Breast epithelium (tissue), 4 donors: ENCODE measurements around the gene FIGLA. TPM values are rescaled to one million over a fixed set of nuclear protein-coding genes. Genes with fewer than 3 reads are reported as not detected.

ENCODE experiments used
- DNase-seq, 2 donors: peaks; one replicate each; pipeline ENCODE4 v3.0.0-alpha.2; 2019; ENCODE audit warnings: low spot score in 2 of 2
- H3K27ac ChIP-seq, 2 donors: fragments of 200-600 bp; sonication (generic) in 1 of 2; one replicate each; pipeline ENCODE4 v1.5.1; 2016 to 2019; ENCODE audit warnings: mild to moderate bottlenecking in 1 of 2
- H3K27me3 ChIP-seq, 2 donors: fragments of 200-600 bp; sonication (generic) in 1 of 2; one replicate each; pipeline versions ENCODE4 v1.5.1 to v1.6.0; 2017 to 2019; ENCODE audit warnings: control low read depth in 1 of 2, mild to moderate bottlenecking in 1 of 2
- H3K36me3 ChIP-seq: fragments of 200-600 bp; one replicate; pipeline ENCODE4 v1.5.1; 2019
- H3K4me1 ChIP-seq, 2 donors: fragments of 200-600 bp; sonication (generic); one replicate each; pipeline ENCODE4 v1.5.1; 2016 to 2019; ENCODE audit warnings: control low read depth in 1 of 2
- H3K4me3 ChIP-seq, 3 donors: fragments of 200-600 bp; sonication (generic); 1 replicate in 2 of 3; 2 replicates in 1 of 3; pipeline ENCODE4 v1.5.1; 2016 to 2019; ENCODE audit warnings: mild to moderate bottlenecking in 3 of 3, moderate library complexity in 2 of 3
- H3K9me3 ChIP-seq, 2 donors: fragments of 200-600 bp; sonication (generic) in 1 of 2; one replicate each; pipeline ENCODE4 v1.5.1; 2016 to 2019; ENCODE audit warnings: control low read depth in 1 of 2
- POLR2A ChIP-seq: fragments of 450-650 bp; IDR thresholded peaks from one replicate; pipeline ENCODE4 v1.6.1; 2016; ENCODE audit warnings: antibody characterized with exemption, mild to moderate bottlenecking, moderate library complexity
- POLR2AphosphoS5 ChIP-seq, 3 donors: sonication (generic); formaldehyde crosslinking; IDR thresholded peaks; one replicate each; pipeline ENCODE4 v1.6.1; 2017; ENCODE audit warnings: antibody characterized with exemption in 3 of 3
- intact Hi-C: fragments of 100-400 bp; cut with DNase I; formaldehyde crosslinking; loops from one replicate; pipeline ENCODE4 v1.15.1; 2023; ENCODE audit warnings: low total_unique reads
- total RNA-seq, 3 donors: library from RNA; depleted of rRNA; stranded (reverse); fragments of >200 nt; gene quantifications; one replicate each; pipeline ENCODE4 v1.1.0, GENCODE V29; 2016
- TF ChIP-seq, protein P1 (sequence below), 3 donors: fragments of 450-650 bp; IDR thresholded peaks; one replicate each; pipeline ENCODE4 v1.5.1; 2016 to 2017; ENCODE audit warnings: antibody characterized with exemption in 3 of 3, mild to moderate bottlenecking in 3 of 3, moderate library complexity in 3 of 3

The FIGLA gene
- total RNA-seq, 3 donors from 2014 or later = not detected

DNA sequence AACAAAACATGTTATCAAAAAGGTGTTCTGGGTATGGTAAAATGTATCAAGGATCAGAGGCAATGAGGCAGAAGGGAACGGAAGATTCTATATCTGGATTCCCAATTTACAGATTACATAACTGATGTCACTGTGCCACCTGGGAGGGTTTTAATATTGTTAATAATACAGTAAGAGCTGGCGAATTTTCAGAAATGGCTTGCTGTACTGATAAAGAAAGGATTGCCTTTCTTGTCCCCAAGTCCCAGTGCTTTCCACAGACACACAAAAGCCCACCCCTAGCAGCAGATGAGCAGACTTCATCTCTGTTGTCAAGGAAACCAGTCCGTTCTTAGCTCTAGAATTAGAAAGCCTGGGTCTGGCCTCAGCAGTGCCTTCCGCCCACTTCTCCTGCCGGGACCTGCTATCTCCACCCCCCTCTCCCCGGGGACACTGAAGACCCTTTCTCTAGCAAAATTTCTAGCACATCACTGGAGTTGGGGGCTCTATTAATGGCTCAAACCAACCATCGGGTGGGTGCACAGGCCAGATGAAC, 56.7 kb downstream of the FIGLA start:
- H3K36me3 ChIP-seq = no peaks in the 10 kb centered on the region
- H3K9me3 ChIP-seq = no peaks in the 10 kb centered on the region
- TF ChIP-seq, protein P1, sequence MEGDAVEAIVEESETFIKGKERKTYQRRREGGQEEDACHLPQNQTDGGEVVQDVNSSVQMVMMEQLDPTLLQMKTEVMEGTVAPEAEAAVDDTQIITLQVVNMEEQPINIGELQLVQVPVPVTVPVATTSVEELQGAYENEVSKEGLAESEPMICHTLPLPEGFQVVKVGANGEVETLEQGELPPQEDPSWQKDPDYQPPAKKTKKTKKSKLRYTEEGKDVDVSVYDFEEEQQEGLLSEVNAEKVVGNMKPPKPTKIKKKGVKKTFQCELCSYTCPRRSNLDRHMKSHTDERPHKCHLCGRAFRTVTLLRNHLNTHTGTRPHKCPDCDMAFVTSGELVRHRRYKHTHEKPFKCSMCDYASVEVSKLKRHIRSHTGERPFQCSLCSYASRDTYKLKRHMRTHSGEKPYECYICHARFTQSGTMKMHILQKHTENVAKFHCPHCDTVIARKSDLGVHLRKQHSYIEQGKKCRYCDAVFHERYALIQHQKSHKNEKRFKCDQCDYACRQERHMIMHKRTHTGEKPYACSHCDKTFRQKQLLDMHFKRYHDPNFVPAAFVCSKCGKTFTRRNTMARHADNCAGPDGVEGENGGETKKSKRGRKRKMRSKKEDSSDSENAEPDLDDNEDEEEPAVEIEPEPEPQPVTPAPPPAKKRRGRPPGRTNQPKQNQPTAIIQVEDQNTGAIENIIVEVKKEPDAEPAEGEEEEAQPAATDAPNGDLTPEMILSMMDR (IDR thresholded peaks at IDR 0.05) = no peak
- TF ChIP-seq POLR2AphosphoS5 (IDR thresholded peaks at IDR 0.05) (no peak), POLR2A (no peak)
- intact Hi-C loops = no loop called here
- no peak overlapping the region for H3K27ac ChIP-seq
- H3K4me3 ChIP-seq = no peak overlapping the region
- H3K4me1 ChIP-seq = no peaks in the 10 kb centered on the region
- H3K27me3 ChIP-seq = peaks cover 0 to 3% of the 10 kb centered on the region in 2 donors
- DNase-seq = no peak

DNA sequence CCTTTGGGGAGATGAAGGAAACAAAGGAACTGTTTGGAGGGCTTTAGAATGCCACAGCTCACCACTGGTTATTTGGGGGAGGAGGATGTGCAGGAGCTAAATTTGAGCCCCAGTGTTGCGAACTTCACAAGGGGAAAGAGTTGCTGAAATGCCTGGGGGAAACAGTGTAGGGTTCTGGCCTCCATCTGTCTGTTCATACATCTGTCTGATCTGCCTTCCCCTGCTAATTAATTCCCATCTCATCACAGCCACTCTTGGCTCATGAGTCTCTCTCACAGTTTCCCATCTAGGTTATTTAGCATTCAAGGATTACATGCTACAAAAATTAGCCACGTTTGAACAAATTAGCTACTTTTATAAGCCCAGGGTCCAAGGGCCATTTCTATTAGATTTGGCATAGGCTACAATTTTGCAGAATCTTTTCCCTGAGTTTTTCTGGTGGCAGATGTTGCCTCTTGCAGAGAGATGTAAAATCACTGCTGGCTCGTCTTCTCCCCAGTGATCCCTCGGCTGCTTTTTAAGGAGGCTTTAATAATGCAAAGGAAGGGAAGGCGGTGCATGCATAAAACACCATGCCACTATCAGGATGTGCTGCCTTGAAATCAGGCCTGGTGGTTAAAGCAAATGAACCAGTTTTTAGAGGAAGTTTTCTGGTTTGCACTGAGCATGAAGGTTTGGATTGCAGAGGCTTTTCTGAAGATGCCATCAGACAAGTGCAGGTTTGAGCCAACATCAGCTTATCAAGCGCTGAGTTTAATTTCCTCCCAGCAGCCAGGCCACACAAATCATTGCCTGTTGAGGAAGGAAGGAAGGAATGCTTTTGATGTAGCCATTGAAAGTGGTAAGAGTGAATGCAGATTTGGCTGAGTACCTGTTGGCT, 57.4 kb downstream of the FIGLA start:
- intact Hi-C loops = no loop called here
- H3K4me1 ChIP-seq = no peaks in the 10 kb centered on the region
- no peak for DNase-seq
- peaks cover 0 to 3% of the 10 kb centered on the region in 2 donors for H3K27me3 ChIP-seq
- H3K36me3 ChIP-seq = no peaks in the 10 kb centered on the region
- TF ChIP-seq, protein P1 (IDR thresholded peaks at IDR 0.05) = no peak
- TF ChIP-seq POLR2A (no peak), POLR2AphosphoS5 (IDR thresholded peaks at IDR 0.05) (no peak)
- no peaks in the 10 kb centered on the region for H3K9me3 ChIP-seq
- no peak overlapping the region for H3K4me3 ChIP-seq
- H3K27ac ChIP-seq = no peak overlapping the region

DNA sequence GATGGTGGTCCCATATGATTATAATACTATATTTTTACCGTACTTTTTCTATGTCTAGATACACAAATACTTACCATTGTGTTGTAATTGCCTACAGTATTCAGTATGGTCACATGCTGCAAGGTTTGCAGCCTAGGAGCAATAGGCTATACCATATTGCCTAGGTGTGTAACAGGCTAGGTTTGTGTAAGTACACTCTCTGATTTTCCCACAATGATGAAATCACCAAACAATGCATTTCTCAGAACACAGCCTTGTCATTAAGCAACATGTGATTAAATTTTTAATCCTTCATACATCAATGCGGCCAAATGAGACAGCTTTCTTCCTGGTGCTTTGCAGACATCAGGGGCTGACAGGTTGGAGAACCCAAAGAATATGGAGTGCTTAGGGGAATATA, 59.7 kb downstream of the FIGLA start:
- TF ChIP-seq POLR2A (no peak), POLR2AphosphoS5 (IDR thresholded peaks at IDR 0.05) (no peak)
- TF ChIP-seq, protein P1 (IDR thresholded peaks at IDR 0.05) = no peak
- no peak overlapping the region for H3K4me3 ChIP-seq
- no peaks in the 10 kb centered on the region for H3K4me1 ChIP-seq
- H3K27ac ChIP-seq = no peak overlapping the region
- no peaks in the 10 kb centered on the region for H3K36me3 ChIP-seq
- H3K27me3 ChIP-seq = peaks cover 0 to 3% of the 10 kb centered on the region in 2 donors
- no peaks in the 10 kb centered on the region for H3K9me3 ChIP-seq
- no peak for DNase-seq
- intact Hi-C loops = no loop called here

DNA sequence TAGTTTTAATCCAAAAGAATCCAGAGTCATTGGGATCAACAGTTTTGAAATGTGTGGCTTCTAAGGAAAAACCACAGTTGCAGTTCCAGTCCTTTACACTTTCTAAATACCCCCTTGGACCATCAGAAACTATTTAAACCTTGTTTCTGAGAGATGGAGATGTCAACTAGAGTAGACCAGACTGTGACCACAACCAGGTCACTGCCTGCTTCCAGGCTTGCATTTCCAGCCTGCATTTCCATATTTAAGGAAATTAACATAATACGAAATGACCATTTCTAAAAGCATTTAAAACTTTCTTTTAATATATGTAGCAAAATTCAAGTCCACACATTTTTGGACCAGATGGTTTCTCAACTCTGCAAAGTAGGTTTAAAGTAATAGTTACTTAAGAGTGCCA, 60.8 kb downstream of the FIGLA start:
- DNase-seq = no peak
- H3K4me3 ChIP-seq = no peak overlapping the region
- H3K27ac ChIP-seq = no peak overlapping the region
- no peaks in the 10 kb centered on the region for H3K4me1 ChIP-seq
- H3K9me3 ChIP-seq = no peaks in the 10 kb centered on the region
- intact Hi-C loops = no loop called here
- H3K36me3 ChIP-seq = no peaks in the 10 kb centered on the region
- peaks cover 0 to 3% of the 10 kb centered on the region in 2 donors for H3K27me3 ChIP-seq
- TF ChIP-seq, protein P1 (IDR thresholded peaks at IDR 0.05) = no peak
- no peak for TF ChIP-seq POLR2A
- TF ChIP-seq POLR2AphosphoS5 (IDR thresholded peaks at IDR 0.05) = no peak

DNA sequence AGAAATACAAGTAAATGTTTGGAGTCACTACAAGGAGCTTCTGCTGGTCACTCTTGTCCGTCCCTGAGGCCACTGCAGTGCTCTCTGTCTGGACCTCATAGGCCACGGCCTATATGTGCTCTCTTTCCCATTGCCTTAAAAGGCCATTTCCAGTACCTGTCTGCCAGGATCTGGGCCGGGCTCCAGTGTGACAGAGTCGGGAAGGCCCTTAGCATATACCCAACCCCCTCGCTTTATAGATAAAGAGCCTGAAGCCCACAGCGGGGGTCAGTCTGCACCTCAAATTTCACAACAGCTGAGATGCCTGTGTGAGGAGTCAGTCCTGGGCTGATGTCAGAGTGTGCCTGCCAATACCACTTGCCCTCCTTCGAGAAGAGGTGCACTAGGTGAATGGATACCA, 62.3 kb downstream of the FIGLA start:
- H3K4me1 ChIP-seq = no peaks in the 10 kb centered on the region
- TF ChIP-seq, protein P1 (IDR thresholded peaks at IDR 0.05) = no peak
- no peak for DNase-seq
- H3K9me3 ChIP-seq = no peaks in the 10 kb centered on the region
- no peak overlapping the region for H3K4me3 ChIP-seq
- intact Hi-C loops = no loop called here
- no peaks in the 10 kb centered on the region for H3K36me3 ChIP-seq
- no peaks in the 10 kb centered on the region for H3K27me3 ChIP-seq
- H3K27ac ChIP-seq = no peak overlapping the region
